ENCODE results near the gene SCN5A. TPM values are rescaled to one million over a fixed set of nuclear protein-coding genes. Genes with fewer than 3 reads are reported as not detected.

The SCN5A gene
- total RNA-seq, 1 donor from 2014 or later, result not detected

DNA sequence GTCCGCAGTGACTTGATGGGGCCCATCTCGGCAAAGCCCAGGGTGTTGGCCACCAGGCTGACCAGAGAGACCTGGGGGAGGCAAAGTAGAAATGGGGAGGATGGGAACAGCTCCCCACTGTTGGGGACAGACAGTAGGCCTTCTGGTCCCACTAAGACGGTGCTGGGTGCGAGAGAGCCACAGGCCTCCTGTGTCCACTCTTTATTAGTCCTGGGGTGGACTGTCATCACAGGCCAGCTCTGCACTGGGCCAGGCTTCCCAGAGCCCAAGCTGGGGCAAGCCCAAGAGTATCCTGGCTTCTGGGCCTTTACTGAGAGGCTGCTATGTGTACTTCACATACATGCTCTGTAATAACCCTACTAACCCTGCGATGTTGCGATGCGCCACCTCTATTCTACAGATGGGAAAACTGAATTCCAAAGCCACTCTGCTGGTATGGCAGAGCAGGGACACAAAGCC is 87.0 kb downstream of the SCN5A start:
- Mint-ChIP-seq H3K4me1 (no peaks in the 10 kb centered on the region), H3K9me3 (no peaks in the 10 kb centered on the region), H3K36me3 (ENCODE audit: low read depth) (no peaks in the 10 kb centered on the region), H3K27me3 (peaks cover 2% of the 10 kb centered on the region), H3K4me3 (no peak overlapping the region), H3K27ac (no peak overlapping the region)
- POLR2A ChIA-PET, result no interaction called here
- CTCF ChIA-PET, result no interaction called here
- DNase-seq (no peak), ATAC-seq (ENCODE audit: low read depth) (no peak)
- intact Hi-C loops (cut with micrococcal nuclease), result no loop called here
- TF ChIP-seq, protein P1, sequence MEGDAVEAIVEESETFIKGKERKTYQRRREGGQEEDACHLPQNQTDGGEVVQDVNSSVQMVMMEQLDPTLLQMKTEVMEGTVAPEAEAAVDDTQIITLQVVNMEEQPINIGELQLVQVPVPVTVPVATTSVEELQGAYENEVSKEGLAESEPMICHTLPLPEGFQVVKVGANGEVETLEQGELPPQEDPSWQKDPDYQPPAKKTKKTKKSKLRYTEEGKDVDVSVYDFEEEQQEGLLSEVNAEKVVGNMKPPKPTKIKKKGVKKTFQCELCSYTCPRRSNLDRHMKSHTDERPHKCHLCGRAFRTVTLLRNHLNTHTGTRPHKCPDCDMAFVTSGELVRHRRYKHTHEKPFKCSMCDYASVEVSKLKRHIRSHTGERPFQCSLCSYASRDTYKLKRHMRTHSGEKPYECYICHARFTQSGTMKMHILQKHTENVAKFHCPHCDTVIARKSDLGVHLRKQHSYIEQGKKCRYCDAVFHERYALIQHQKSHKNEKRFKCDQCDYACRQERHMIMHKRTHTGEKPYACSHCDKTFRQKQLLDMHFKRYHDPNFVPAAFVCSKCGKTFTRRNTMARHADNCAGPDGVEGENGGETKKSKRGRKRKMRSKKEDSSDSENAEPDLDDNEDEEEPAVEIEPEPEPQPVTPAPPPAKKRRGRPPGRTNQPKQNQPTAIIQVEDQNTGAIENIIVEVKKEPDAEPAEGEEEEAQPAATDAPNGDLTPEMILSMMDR (IDR thresholded peaks at IDR 0.05), result no peak

DNA sequence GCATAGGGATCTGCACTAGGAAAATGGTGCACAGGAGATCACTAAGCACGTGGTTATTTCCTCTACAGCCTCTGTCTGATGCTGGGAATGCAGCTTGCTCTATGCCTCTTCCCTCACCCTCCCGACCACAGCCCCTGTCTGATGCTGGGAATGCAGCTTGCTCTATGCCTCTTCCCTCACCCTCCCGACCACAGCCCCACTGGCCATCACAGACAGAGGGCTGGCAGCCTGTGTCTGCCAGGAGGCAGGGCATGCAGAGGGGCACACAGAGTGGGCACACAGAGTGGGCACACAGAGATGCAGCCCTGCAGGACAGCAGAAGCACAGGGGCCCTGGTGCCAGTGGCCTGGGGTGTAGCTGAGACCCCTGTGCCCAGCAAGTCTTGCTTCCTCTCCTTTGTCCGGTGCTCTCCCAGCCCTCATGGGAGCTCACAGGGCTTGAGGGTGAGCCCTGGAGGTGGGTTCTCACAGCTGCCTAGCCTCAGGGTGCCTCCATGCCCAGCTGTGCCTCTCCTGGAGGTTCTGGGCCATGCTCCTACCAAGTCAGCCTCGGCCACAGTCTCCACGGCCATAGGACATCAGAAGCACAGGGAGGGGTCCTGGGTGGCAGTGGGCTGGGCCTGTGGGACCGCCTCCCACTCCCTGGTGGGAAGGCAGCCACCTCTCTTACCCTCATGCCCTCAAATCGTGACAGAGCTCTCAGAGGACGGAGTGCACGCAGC is 87.6 kb downstream of the SCN5A start:
- intact Hi-C loops (cut with micrococcal nuclease), result no loop called here
- ATAC-seq (ENCODE audit: low read depth) (no peak), DNase-seq (no peak)
- TF ChIP-seq, protein P1 (IDR thresholded peaks at IDR 0.05), result no peak
- ChIA-PET POLR2A (no interaction called here), CTCF (no interaction called here)
- H3K36me3 Mint-ChIP-seq (ENCODE audit: low read depth), result no peaks in the 10 kb centered on the region
- peaks cover 2% of the 10 kb centered on the region for H3K27me3 Mint-ChIP-seq
- no peaks in the 10 kb centered on the region for H3K9me3 Mint-ChIP-seq
- H3K4me1 Mint-ChIP-seq, result no peaks in the 10 kb centered on the region
- no peak overlapping the region for H3K27ac Mint-ChIP-seq
- no peak overlapping the region for H3K4me3 Mint-ChIP-seq

DNA sequence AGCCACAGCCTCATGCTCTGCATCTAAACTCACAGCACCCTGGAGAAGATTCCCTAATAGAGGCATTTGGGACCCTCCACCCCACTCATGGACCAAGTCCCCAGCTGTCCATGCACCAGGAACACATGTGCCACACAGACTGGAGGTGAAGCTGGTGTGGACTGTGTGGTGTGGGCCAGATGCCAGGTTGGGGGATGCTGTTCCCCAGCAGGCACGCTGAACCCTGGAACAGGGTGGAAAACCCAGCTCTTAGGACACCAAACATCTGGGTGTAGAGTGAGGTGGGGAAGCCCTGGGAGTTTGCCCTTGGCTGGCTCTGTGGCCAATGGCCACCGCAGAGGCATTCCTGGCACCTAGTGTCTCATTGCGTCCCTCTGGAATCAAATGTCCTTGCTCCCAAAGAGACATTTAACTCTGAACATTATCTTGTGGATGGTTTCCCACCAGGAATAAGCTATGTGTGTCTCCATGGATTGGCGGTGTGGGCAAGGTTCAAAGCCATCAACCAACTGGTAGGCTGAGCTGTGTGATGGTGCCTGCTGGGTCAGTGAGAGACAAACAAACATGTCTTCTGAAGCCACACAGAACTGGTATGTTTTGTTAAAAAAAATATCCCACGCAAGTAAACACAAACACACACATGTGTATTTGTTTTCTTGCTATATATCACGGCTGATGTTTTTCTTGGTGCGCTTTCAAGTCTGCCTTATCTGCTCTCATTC is 88.3 kb downstream of the SCN5A start:
- ChIA-PET POLR2A (no interaction called here), CTCF (no interaction called here)
- DNase-seq, result no peak
- intact Hi-C loops (cut with micrococcal nuclease), result no loop called here
- Mint-ChIP-seq H3K36me3 (ENCODE audit: low read depth) (no peaks in the 10 kb centered on the region), H3K27ac (no peak overlapping the region), H3K27me3 (peaks cover 6% of the 10 kb centered on the region), H3K4me1 (no peaks in the 10 kb centered on the region), H3K9me3 (no peaks in the 10 kb centered on the region), H3K4me3 (no peak overlapping the region)
- ATAC-seq (ENCODE audit: low read depth), result no peak
- TF ChIP-seq, protein P1 (IDR thresholded peaks at IDR 0.05), result no peak

DNA sequence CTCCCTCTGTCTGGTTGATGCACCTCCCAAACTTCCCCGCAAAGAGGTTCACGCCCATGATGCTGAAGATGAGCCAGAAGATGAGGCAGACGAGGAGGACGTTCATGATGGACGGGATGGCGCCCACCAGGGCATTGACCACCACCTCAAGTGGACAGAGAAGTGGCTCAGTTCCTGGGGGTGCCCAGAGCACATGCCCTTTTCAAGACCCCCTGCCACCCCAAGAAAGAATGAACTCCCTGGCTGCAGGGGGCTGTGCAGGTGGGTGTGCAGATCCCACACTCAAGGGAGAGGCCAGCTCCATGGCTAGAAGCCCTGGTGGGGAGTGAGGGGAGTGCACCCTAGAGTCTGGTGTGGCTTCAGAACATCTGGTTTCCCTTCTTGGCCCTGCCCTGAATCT is 89.2 kb downstream of the SCN5A start:
- DNase-seq (no peak), ATAC-seq (ENCODE audit: low read depth) (no peak)
- H3K36me3 Mint-ChIP-seq (ENCODE audit: low read depth), result no peaks in the 10 kb centered on the region
- H3K4me1 Mint-ChIP-seq, result no peaks in the 10 kb centered on the region
- peaks cover 6% of the 10 kb centered on the region for H3K27me3 Mint-ChIP-seq
- no peaks in the 10 kb centered on the region for H3K9me3 Mint-ChIP-seq
- CTCF ChIA-PET, result no interaction called here
- TF ChIP-seq, protein P1 (IDR thresholded peaks at IDR 0.05), result no peak
- POLR2A ChIA-PET, result no interaction called here
- H3K4me3 Mint-ChIP-seq, result no peak overlapping the region
- intact Hi-C loops (cut with micrococcal nuclease), result no loop called here
- no peak overlapping the region for H3K27ac Mint-ChIP-seq

DNA sequence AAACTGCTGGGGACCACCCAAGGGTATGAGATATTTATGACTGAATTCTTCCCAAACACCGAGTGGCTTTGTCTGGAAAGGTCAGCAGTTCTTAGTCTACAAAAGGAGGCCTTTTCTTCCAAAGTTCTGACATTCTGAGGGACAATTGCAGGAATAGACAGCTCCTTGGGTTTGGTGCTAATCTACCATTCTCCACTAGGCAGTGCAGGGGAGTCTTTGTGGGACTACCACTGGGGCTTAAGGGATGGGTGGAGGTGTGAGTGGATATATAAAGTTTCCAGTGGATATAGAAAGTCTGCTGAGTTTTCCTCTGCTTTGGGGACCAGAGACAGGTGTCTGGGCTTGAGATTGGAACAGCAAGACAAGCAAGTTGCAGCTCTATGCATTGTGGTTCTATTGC is 90.6 kb downstream of the SCN5A start:
- Mint-ChIP-seq H3K4me3 (no peak overlapping the region), H3K27me3 (peaks cover 6% of the 10 kb centered on the region), H3K27ac (no peak overlapping the region), H3K9me3 (peaks cover 4% of the 10 kb centered on the region), H3K36me3 (ENCODE audit: low read depth) (no peaks in the 10 kb centered on the region), H3K4me1 (no peaks in the 10 kb centered on the region)
- CTCF ChIA-PET, result no interaction called here
- no peak for DNase-seq
- ATAC-seq (ENCODE audit: low read depth), result no peak
- intact Hi-C loops (cut with micrococcal nuclease), result no loop called here
- POLR2A ChIA-PET, result no interaction called here
- TF ChIP-seq, protein P1 (IDR thresholded peaks at IDR 0.05), result no peak
